Measurements from ENCODE around the gene SHD.

DNA sequence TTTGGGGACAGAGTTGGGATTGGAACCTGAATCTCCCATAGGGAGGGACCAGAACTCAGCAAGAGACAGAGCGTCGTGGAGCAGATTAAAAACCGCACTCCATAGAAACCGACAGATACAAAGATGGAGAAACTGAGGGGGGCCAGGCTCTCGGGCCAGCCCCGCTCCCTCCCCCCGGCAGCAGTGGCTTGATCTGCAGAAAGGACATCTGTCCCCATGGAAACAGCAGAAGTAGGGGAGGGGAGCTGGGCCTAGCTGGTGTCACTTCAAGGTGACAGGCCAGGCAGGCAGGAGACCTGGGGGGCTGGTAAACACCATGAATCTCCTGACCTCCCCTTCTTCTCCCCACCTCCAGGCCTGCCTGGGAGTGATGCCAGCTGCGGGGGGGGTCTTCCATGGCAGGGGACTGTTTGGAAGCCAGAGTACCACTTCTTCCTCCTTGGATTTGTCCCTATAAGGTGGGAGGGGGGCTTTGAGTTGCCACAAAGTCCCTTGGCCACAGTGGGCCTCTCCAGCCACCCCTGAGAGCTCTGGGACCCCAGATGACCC, 12.2 kb downstream of the SHD start:
- TF ChIP-seq POLR2A (IDR thresholded peaks at IDR 0.05), result no peak
- TF ChIP-seq EP300 (IDR thresholded peaks at IDR 0.05), result no peak
